Activated CD4-positive, CD25-positive, alpha-beta regulatory T cell (primary cell): Measurements from ENCODE around the gene RNF182.
"Not testable (repeated sequence)": the region's sequence is repeated elsewhere in the genome, so short reads cannot be mapped to it uniquely, and the experiment has no call there.

ENCODE experiments used
- DNase-seq, 4 experiments: peaks; one replicate each; lab custom pipeline; 2025; lab: John Stamatoyannopoulos, UW

Gene RNF182

DNA sequence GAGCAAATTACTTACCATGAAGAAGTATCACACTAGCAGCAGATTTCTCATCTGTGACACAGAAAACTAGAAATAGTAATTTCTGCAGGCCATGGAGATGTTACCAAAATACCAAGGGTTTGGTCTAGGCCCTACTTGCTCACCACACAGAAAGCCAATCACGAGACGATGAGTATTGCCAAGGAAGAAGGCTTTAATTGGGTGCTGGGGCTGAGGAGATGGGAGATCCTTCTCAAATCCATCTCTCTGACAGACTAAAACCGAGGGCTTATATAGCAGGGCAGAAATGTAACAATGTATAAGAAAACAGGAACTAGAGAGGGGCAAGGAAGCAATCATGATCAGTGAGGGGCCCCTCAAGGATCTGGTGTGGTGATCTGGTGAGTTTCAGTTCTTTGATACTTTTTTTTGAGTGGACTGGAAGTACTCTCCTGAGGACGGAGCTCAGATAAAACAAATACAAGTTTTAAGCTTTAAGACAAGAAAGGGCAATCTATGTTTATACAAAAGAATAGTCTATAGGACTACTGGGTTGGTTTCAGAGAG, 40.9 kb downstream of the RNF182 start:
- DNase-seq, result no peak

DNA sequence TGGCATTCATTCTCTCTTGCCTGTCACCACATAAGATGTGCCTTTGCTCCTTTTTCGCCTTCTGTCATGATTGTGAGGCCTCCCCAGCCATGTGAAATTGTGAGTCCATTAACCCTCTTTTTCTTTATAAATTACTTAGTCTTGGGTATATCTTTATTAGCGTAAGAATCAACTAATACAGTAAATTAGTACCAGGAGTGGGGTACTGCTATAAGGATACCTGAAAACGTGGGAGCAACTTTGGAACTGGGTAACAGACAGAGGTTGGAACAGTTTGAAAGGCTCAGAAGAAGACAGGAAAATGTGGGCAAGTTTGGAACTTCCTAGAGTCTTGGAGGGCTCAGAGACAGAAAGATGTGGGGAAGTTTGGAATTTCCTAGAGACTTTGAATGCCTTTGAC, 46.6 kb downstream of the RNF182 start:
- DNase-seq, result no peak

DNA sequence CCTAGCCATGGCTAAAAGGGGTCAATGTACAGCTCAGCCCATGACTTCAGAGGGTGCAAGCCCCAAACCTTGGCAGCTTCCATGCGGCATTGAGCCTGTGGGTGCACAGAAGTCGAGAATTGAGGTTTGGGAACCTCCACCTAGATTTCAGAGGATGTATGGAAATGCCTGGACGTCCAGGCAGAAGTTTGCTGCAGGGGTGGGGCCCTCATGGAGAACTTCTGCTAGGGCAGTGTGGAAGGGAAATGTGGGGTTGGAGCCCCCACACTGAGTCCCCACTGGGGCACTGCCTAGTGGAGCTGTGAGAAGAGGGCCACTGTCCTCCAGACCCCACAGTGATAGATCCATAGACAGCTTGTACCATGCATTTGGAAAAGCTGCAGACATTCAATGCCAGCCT, 47.9 kb downstream of the RNF182 start:
- not testable (repeated sequence) for DNase-seq

DNA sequence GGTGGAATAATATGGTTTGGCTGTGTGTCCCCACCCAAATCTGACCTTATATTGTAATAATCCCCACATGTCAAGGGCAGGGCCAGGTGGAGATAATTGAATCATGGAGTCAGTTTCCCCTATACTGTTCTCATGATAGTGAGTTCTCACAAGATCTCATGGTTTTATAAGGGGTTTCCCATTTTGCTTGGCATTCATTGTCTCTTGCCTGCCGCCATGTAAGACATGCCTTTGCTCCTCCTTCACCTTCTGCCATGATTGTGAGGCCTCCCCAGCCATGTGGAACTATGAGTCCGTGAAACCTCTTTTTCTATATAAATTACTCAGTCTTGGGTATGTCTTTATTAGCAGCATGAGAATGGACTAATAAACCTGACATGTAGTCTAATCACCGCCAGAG, 48.7 kb downstream of the RNF182 start:
- DNase-seq, result not testable (repeated sequence)

DNA sequence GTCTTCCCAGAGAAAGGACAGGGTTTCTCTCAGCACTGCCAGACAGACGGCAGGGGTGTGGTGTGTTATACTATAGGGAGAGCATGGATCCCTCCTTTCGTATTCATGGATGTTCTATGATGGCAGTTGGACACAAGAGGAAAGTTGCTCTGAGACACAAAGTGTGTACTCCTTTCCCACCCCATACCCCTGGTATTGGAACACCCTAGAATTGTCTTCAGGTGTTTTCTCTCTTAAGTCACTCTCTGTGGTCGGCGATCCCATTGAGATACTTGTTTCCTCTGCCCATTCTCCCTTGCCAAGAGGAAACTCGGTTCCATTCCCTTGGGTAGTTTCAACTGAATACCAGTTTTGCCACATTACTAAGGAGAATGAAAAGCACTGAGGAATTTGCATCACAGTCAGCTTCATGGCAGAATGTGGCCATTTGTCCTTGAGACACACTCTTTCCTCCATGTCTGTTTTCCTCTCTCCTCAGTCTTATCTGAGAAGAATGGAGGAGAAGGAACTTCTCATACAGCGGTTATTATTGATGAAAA, 53.4 kb downstream of the RNF182 start:
- no peak for DNase-seq

DNA sequence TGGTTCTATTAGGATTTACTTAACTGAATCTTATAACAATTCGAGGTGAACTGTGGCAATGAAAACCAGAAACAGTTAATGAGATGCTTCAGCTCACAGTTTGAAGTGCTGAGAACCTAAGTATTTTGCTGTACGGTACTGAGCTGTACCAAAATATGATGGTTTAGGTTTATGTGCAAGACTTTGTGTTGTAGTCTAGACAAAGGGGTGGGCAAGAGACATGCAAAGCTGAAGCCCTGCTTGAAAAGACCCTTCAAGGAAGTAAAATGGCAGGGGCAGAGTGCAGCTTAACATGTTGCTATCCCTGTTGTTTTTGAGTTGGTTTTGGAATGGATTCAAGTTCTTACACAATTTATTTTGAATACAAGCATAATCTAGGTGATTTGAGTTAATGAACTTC, 54.0 kb downstream of the RNF182 start:
- no peak for DNase-seq

DNA sequence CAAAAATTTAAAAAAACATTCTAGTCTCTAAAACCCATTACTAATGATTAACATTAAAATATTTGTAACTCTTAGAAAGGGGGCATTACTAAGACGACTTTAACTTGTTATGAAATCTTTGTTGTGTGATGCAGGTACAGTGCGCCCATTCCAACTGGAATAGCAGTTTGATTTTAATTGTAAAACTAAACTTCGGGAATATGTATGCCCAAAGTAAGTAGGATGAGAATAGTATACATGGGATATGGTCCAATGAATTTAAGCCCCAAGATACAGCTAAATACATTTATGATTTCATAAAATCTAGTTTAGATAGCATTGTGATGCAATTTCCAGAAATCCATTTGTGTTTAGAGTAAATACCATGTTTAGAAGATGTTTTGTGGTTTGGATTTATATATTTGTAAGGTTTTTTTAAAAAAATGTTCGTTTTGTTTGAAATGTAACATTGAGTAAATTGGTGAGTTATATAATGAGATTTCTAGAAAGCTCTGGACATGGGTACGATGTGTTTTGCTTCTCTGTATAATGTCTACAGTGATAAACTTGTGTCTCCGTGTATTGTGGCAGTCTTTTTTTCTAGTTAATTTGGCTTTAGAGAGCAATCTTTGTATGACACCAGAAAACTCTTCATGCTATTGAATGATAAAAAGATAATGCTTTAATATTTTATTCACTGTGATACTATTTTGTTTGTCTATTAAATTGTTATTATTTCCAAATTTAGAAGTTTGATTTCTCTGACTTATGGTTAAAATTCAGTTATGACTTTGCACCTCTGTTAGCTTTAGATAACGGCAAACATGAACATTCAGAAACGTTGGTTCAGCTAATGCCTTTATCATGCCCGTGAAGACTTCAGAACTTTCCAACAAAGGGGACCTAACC, 54.8 kb downstream of the RNF182 start:
- no peak for DNase-seq

DNA sequence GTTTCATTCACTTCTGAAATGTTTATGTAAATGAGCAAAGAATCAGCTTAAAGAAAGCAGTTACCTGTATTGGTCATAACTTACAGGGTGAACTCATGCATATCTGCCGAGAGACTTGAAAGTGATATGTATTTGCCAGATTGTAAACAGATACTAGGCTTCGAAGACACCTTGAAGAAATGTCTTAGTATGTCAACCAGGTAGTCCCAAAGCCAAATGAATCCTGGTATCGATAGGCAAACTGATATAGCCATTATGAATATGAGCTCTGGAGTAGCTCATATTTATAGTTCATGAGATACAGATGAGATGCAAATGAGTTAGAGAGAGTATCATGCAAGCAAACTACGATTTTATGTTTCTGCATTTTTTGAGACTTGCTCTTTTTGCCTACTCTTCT, 55.8 kb downstream of the RNF182 start:
- DNase-seq, result no peak

DNA sequence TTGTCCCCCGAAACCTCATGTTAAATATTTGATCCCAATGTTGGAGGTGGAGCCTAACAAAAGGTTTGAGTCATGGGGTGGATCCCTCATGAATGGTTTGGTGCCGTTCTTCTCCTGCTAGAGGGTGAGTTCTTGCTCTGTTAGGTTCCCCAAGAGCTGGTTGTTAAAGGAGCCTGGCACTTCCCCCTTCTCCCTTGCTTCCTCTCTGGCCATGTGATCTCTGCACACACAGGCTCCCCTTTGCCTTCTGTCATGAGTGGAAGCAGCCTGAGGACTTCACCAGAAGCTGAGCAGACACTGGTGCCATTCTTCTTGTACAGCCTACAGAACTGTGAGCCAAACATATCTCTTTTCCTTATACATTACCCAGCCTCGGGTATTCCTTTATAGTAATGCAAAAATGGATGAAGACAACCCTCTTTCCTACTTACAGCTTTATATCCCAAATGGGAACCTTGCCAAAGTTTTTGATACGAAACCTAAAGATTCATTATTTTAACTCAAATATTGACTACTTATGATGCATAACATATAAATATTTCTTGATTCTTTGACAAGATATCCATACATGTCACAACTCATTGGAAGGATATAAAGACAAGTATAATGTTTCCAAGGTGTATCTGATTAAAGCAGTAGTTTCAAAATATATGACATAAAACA, 61.0 kb downstream of the RNF182 start:
- DNase-seq, result no peak

DNA sequence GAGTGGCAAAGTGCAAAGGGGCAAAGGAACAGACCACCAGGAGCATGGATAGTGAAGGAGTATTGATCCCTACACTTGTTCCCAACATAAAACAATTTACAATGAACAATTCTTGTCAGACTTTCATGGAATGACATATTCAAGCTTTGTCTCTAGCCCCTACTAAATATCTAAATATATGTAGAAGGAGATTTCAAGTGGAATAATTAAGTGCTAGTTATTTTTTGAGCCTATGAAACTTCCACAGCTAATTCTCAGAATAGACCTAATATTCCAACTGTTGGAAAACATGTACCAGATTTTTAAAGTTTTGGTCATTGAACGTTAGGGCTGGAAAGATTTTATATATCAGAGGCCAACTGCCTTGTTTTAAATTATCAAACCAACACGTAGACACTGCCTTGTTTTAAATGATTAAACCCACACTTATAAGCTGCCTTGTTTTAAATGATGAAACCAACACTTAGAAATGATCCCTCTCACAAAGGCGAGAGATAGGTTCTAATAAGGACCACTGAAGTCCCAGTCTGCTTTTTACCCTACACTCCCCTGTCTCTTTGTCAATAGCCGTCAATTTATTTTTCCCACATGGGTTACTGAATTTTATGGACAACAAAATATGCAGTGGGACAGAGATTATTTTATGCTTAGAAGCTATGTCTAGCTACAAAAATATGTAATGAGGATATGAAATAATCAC, 62.1 kb downstream of the RNF182 start:
- DNase-seq, result no peak

DNA sequence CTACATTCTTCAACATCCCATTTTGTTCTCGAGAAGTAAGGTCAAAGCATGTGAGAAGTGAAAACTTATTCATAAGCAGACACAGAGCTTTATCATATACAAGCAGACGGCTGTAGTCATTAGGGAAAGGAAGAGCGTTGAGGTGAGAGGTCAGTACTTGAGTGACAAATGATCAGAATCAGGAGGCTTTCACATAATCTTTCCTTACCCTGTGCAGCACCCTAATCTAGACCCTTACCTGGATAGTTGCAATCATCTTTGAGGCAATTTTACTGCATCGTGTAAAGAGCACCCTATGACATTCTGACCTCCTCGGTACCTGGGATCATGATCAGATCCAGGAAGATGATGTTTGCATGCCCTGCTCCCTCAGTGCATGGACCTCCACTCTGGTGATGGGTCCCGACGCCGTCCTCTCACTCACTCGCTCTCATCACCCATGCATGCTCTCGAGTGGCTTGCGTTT, 62.7 kb downstream of the RNF182 start:
- DNase-seq, result no peak

DNA sequence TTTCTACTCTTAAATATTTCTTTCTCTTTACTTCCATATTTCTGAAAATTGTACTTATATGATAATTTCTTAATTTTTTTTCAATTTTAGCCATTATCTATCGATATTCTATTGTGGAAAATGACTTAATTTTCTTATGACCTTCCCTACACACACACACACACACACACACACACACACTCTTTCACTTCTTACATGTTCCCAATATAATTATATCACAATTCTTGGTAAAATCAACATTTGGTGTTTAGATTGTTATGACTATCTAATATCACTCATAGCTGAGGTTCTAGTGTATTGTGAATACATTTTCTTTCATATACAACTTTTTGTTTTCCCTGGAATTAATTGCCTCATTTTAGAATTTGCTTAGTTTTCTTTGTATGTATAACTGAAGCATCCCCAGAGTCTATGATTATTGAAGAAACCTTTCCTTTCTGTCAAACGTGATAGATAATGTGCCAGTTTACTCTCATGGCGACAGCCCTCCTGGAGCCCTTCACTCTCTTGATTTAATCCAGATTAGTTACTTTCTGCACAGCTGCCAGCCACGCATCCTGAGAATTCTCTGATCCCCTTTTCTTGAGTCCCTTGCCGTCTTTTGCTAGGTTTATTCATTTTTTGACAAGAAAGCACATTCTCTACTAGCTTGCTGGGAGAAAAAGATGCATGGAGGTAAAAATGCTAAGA, 63.4 kb downstream of the RNF182 start:
- DNase-seq, result no peak

DNA sequence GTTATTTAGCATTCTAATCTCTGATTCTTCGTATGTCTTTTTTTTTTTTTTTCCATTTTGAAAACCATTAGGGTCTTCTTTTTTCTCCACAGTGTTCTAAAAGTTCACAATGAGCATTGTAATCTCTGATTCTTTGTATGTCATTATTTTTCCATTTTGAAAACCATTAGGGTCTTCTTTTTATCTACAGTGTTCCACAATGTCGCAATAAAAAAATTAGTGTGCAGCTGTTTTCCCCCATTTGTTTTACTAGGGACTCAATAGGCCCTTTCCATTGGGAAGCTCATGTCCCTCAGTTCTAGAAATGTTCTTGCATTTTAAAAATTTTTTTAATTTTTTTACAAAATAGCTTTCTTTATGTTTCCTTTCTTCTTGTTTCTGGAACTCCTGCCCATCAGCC, 64.2 kb downstream of the RNF182 start:
- DNase-seq, result no peak

DNA sequence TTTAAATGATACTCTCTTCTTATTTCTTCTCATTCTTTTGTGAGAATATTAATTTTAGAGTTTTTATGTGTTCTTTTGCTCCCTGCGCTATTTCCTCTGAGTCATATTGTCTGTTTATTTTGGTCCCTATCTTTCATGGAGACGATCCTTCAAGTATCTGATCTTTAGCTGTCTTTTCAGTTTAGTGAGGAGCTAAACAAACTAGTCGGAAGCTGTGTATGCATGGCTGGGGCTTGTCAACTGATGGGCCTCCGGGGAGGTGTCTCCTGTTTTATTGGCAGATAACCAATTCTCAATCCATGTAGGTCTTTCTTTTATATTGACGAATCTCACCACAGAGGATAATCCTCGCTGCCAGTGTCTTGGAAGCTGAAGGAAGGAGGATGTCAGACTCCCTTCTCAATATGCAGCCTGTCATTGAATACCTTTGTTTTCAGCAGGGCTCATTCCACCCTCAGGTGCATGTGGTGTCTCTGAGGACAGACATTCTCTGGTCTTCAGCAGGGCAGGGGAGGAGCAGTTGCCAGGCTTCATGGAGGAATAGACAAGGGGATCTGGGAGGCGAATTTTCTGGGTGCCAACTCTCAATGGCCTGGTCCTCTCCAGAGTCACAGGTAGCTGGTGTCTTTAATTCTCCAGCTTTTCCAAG, 64.9 kb downstream of the RNF182 start:
- no peak for DNase-seq

DNA sequence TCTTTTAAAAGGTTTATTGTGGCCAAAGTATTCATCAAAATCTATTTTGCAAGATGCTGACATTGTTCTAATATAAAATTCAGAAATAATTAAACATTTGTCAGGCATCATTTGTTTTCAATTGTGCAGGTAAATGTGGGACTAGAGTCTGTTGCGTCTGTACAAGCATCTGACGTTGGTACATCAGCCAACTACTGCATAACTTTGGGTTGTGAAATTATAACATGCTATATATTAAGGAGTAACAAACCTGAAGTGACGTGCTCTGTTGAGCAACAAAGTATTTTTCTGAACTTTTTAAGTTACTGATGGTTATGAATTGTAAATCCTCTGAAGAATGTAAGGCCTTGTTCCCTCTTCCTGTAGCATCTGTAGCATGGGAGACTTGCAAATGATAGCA, 66.0 kb downstream of the RNF182 start:
- DNase-seq, result no peak

DNA sequence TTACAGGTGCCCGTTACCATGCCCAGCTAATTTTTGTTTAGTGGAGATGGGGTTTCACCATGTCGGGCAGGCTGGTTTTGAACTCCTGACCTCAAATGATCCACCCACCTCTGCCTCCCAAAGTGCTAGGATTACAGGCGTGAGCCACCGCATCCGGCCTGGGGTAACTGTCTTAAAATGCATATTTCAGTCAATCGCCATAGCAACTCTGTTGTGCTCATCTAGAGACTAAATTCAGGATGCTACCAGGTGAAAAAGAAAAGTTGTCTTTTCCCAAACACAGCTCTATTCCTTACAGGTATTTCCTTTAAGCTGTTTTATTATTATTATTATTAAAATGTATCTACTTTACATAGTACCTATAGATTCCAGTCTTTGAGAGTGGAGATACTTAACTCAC, 66.6 kb downstream of the RNF182 start:
- no peak for DNase-seq

DNA sequence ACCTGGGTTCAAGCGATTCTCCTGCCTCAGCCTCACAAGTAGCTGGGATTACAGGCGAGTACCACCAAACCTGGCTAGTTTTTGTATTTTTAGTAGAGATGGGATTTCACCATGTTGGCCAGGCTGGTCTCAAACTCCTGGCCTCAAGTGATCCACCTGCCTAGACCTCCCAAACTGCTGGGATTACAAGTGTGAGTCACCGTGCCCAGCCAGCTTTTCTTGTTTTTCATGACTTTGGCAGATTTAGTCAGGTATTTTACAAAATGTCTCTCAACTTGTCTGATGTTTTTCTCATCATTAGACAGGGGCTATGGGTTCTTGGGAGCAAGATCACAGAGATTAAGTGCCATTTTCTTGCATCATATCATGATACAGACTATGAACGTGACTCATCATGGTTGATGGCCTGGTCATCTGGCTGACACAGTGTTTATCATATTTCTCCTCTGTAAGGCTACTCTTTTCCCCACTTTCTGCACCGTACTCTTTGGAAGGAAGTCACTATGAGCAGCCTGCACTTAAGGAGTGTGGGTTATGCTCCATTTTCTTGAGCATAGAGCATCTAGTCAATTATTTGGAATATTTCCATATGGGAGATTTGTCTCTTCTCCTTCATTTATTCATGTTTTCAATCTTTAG, 67.8 kb downstream of the RNF182 start:
- no peak for DNase-seq

DNA sequence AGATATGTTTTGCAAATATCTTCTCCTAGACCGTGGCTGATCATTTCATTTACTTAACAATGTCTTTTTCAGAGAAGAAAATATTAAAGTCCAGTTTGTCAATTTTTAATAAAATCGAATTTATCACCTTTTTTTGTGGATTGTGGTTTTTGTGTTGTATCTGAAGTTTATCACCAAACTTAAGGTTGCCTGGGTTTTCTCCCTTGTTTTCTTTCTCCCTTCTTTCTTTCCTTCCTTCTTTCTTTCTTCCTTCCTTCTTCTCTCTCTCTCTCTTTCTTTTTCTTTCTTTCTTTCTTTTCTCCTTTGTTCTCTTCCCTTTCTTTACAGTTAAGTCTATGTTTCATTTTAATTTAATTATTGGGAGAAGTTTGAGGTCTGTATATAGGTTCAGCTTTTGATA, 68.7 kb downstream of the RNF182 start:
- DNase-seq, result no peak

DNA sequence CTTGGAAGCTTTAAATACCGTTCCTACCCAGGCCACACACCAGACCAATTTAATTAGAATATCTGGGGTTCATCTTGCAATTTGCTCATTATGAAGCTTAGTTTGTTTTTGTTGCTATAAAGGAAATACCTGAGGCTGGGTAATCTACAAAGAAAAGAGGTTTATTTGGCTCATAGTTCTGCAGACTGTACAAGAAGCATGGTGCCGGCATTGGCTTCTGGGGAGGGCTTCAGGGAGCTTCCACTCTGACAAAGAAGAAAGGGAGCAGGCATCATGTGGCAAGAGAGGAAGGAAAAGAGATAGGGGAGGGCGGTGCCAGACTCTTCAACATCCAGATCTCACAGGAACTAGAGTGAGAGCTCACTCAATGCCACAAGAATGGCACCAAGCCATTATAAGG, 73.6 kb downstream of the RNF182 start:
- DNase-seq, result no peak

DNA sequence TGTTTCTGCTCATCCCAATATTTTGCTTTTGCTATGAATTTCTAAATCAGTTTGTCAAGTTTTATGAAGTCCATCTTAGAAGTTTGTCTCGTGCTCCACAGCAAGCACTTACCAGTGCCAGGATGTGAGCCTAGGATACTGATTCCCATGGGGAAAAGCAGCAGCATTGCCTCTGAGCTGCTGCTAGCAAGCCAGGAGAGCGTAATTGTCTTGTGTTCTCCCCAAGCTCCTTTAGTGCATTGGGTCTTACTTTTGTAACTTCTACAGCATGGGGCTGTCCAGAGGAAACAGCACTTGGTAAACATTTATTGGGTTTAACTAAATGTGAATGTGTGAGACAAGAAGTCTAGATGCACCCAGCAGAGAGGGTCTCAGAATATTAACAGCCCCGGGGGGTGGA, 76.1 kb downstream of the RNF182 start:
- no peak for DNase-seq
